Adrenal gland (tissue), 5 donors: ENCODE results near the gene SNED1.

Experiments used
- CTCF ChIP-seq, 6 experiments: fragments of 450-650 bp in 4 of 6; fragments of 200-600 bp in 2 of 6; sonication (generic) in 1 of 6; IDR thresholded peaks; 1 replicate in 5 of 6; 2 replicates in 1 of 6; pipeline versions ENCODE4 v1.5.1 to v1.8.0; 2016 to 2021; ENCODE audit warnings: antibody characterized with exemption in 6 of 6, mild to moderate bottlenecking in 2 of 6, moderate library complexity in 1 of 6
- POLR2A ChIP-seq, 2 donors: fragments of 450-650 bp; IDR thresholded peaks; one replicate each; pipeline ENCODE4 v1.6.1; 2017; ENCODE audit warnings: antibody characterized with exemption in 2 of 2, mild to moderate bottlenecking in 2 of 2, moderate library complexity in 1 of 2
- donor health status: DM: no; HTN: no; CAD: no.

GRCh38 chr2:240988571-240989271 is 9.7 kb upstream of the SNED1 start:
- TF ChIP-seq CTCF (IDR thresholded peaks at IDR 0.05) = no peak
- no peak for TF ChIP-seq POLR2A (IDR thresholded peaks at IDR 0.05)
